Pancreas (tissue), 10 donors: ENCODE data around the gene ESRRB. TPM values are rescaled to one million over a fixed set of nuclear protein-coding genes. Genes with fewer than 3 reads are reported as not detected.

ENCODE experiments used
- ATAC-seq, 4 donors: fragments of 200-7000 bp; cut with Tn5 transposase; one replicate each; pipeline versions ENCODE4 v1.8.0 to v1.9.1; 2020; ENCODE audit warnings: mild to moderate bottlenecking in 4 of 4, moderate library complexity in 4 of 4
- DNase-seq, 6 donors: peaks; one replicate each; pipeline ENCODE4 v3.0.0-alpha.2; 2020
- FAIRE-seq: peaks from 2 replicates; lab custom pipeline; 2012; peaks lifted over from hg19 to GRCh38; lab: Jason Lieb, UNC
- H3K27ac ChIP-seq, 4 donors: fragments of 200-600 bp; sonication (generic); 1 replicate in 3 of 4; 2 replicates in 1 of 4; pipeline versions ENCODE4 v1.5.0 to v1.8.0; 2020
- H3K27me3 ChIP-seq, 4 donors: fragments of 200-600 bp; one replicate each; pipeline ENCODE4 v1.8.0; 2021
- H3K36me3 ChIP-seq, 3 donors: fragments of 200-600 bp; sonication (generic) in 1 of 3; one replicate each; pipeline versions ENCODE4 v1.5.0 to v1.8.0; 2020 to 2021
- H3K4me1 ChIP-seq, 3 donors: fragments of 200-600 bp; one replicate each; pipeline ENCODE4 v1.8.0; 2021
- H3K4me3 ChIP-seq, 4 donors: fragments of 200-600 bp; sonication (generic) in 2 of 4; one replicate each; pipeline versions ENCODE4 v1.5.0 to v1.8.0; 2020 to 2021
- H3K9me3 ChIP-seq, 4 donors: fragments of 200-600 bp; one replicate each; pipeline ENCODE4 v1.8.0; 2021
- WGBS, 2 donors: extraction: QIAGEN DNeasy Blood & Tissue Kit; methylation state at CpG; one replicate each; pipeline ENCODE4 v1.1.7; 2013; 5-methylcytosine and 5-hydroxymethylcytosine counted together
- intact Hi-C, 3 donors: fragments of 100-400 bp; cut with DNase I; formaldehyde crosslinking; loops; one replicate each; pipeline versions ENCODE4 v1.11.1 to v1.14.2; 2022
- polyA plus RNA-seq, 2 donors: library from polyadenylated mRNA; stranded (reverse); fragments of 200-250 nt; gene quantifications; one replicate each; pipeline ENCODE4 v1.2.3, GENCODE V29; 2013
- total RNA-seq, 6 donors: library from RNA; stranded (reverse); fragmentation: NEBNext Ultra II Directional in 4 of 6; extraction: Animal tissue kit (Norgen Biotek cat#: 25700) in 4 of 6; gene quantifications; one replicate each; pipeline versions ENCODE4 v1.2.1 to v1.2.4, GENCODE V29; 2021 to 2023
- TF ChIP-seq, protein P1 (sequence below), 4 donors: fragments of 200-600 bp; sonication (generic) in 3 of 4; IDR thresholded peaks; one replicate each; pipeline versions ENCODE4 v1.5.0 to v1.8.0; 2021; ENCODE audit warnings: antibody characterized with exemption in 4 of 4
- donor health status: healthy with polysubstance abuse.
- donor health status: DM: no; HTN: no; CAD: no; lungs with moderate emphysema.
- donor health status: DM: no; HTN: no; CAD: no.
- donor health status: control.
- donor health status: control.
- donor health status: Bipolar disorder and iron deficiency.
- donor health status: DM: yes; HTN: yes; CAD: no.
- donor health status: DM: no; HTN: no; CAD: no.
- donor health status: DM: no; HTN: no; CAD: no.
- donor health status: DM: yes; HTN: yes; CAD: no.

Gene ESRRB
- total and polyA plus RNA-seq, 8 donors: 0.14 to 0.85 (median 0.50) TPM; not detected in 2

DNA sequence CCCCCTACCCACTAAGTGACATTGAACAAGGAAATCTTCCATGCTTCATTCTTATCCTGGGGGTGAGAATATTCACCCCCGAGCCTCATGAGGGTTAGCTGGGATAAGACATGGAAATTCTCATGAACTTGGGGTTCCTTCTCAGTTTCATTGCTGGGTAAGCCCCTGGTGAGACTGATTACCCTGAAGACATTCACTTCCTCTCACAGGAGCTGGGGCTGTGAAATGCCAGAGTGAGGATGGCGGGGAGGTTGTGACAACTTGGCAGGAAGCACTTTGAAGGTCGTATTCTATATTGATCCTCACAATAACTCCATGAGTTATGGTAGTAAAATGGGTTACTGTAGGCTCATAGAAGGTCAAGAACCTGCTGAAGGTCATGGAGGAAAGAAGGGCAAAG is 43.5 kb downstream of the ESRRB start:
- ATAC-seq: no peak
- no peaks in the 10 kb centered on the region for H3K36me3 ChIP-seq
- H3K4me1 ChIP-seq: no peaks in the 10 kb centered on the region
- DNase-seq: no peak
- H3K27ac ChIP-seq: no peak overlapping the region
- TF ChIP-seq, protein P1, sequence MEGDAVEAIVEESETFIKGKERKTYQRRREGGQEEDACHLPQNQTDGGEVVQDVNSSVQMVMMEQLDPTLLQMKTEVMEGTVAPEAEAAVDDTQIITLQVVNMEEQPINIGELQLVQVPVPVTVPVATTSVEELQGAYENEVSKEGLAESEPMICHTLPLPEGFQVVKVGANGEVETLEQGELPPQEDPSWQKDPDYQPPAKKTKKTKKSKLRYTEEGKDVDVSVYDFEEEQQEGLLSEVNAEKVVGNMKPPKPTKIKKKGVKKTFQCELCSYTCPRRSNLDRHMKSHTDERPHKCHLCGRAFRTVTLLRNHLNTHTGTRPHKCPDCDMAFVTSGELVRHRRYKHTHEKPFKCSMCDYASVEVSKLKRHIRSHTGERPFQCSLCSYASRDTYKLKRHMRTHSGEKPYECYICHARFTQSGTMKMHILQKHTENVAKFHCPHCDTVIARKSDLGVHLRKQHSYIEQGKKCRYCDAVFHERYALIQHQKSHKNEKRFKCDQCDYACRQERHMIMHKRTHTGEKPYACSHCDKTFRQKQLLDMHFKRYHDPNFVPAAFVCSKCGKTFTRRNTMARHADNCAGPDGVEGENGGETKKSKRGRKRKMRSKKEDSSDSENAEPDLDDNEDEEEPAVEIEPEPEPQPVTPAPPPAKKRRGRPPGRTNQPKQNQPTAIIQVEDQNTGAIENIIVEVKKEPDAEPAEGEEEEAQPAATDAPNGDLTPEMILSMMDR (IDR thresholded peaks at IDR 0.05): no peak
- FAIRE-seq: no peak
- no peaks in the 10 kb centered on the region for H3K27me3 ChIP-seq
- H3K9me3 ChIP-seq: no peaks in the 10 kb centered on the region
- WGBS, 2 donors: 60 to 71% methylated on average over 3 of the region's 3 CpGs
- H3K4me3 ChIP-seq: no peak overlapping the region
- intact Hi-C loops: no loop called here

DNA sequence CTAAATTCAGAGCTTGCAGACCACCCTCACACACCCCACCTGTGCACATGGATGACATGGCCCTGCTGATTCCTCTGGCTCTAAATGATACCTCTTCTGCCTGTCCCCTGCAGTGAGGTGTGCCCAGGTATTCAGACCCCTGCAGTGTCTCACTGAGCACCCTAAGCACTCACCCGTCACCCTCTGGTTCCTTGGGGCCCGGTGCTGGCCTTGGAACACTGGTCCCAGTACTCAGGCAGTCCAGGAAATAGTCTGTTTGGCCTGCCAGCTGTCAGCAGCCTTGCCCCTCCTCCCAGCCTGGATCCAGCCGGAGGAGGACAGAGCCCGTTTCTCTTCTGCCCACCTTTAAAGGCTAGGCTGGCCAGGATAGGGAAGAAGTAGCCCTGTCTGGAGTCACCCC is 44.9 kb downstream of the ESRRB start:
- Histone ChIP-seq H3K4me3 (no peak overlapping the region), H3K4me1 (no peaks in the 10 kb centered on the region), H3K27ac (no peak overlapping the region), H3K36me3 (no peaks in the 10 kb centered on the region), H3K27me3 (no peaks in the 10 kb centered on the region), H3K9me3 (no peaks in the 10 kb centered on the region)
- no peak for FAIRE-seq
- DNase-seq: no peak
- WGBS, 2 donors: 64 to 73% methylated on average over 4 of the region's 4 CpGs
- ATAC-seq: no peak
- intact Hi-C loops: no loop called here
- TF ChIP-seq, protein P1 (IDR thresholded peaks at IDR 0.05): no peak

DNA sequence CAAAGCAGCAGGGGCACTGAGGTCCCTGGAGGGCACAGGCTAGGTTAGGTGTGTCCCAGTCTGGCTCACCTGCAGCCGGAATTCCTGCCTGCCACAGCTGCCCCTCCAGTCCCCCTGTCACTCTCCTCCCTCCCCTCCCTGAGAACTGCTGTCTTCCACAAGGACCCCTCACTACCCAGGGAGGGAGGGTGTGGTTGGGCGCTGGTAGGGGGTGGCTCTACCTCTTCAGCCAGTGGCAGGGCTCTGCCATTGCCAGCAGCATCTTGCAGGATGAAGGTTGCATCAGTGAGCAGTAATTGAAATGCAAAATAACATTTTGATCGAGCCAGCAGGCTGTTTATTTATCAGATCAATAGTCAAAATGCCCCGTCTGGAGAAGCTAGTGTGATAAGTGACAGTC is 45.7 kb downstream of the ESRRB start:
- ATAC-seq (no peak), FAIRE-seq (no peak), DNase-seq (no peak)
- Histone ChIP-seq H3K27me3 (no peaks in the 10 kb centered on the region), H3K4me3 (no peak overlapping the region), H3K4me1 (no peaks in the 10 kb centered on the region), H3K27ac (no peak overlapping the region), H3K9me3 (no peaks in the 10 kb centered on the region), H3K36me3 (no peaks in the 10 kb centered on the region)
- intact Hi-C loops: no loop called here
- WGBS, 2 donors: 44 to 49% methylated on average over 4 of the region's 4 CpGs
- TF ChIP-seq, protein P1 (IDR thresholded peaks at IDR 0.05): no peak

DNA sequence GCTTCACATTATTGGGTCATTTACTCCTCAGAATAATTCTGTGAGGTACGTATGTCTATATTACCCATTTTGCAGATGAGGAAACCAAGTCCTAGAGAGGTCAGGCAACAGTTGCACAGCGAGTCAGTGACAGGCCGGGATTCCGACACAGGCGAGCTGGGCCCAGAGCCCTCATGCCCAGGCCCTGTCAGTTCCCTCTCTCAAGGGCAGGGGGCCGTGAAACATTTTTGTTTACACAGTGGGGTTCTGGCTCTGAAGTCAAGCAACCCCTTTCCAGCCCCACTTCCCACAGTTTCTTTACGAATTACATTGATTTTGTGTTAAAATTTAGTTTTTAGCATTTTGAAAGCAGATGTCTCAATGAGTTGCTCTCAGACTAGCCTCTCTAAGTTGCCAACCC is 46.7 kb downstream of the ESRRB start:
- DNase-seq (no peak), ATAC-seq (no peak), FAIRE-seq (no peak)
- no peak overlapping the region for H3K27ac ChIP-seq
- intact Hi-C loops: no loop called here
- WGBS, 2 donors: 84 to 85% methylated on average over 7 of the region's 7 CpGs
- no peaks in the 10 kb centered on the region for H3K4me1 ChIP-seq
- H3K4me3 ChIP-seq: no peak overlapping the region
- no peaks in the 10 kb centered on the region for H3K36me3 ChIP-seq
- H3K9me3 ChIP-seq: no peaks in the 10 kb centered on the region
- H3K27me3 ChIP-seq: no peaks in the 10 kb centered on the region
- TF ChIP-seq, protein P1 (IDR thresholded peaks at IDR 0.05): no peak

DNA sequence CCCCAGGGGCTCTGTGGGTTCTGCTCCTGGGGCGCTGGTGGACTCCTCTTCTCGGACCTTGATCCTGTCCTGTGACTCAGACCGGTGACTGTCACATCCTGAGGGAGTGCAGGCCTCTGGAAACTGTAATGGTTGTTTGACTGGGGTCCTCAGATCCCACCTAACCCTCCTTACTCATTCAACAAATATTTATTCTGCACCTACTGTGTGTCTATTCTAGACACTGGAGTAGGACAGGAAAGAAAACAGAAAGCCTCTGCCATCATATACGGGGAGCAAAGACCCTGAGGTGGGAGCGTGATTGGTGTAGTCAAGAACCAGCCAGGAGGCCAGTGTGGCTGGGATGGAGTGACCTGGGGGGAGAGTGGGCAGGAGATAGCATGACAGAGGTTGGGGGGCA is 47.6 kb downstream of the ESRRB start:
- Histone ChIP-seq H3K27me3 (no peaks in the 10 kb centered on the region), H3K4me3 (no peak overlapping the region), H3K36me3 (no peaks in the 10 kb centered on the region), H3K4me1 (no peaks in the 10 kb centered on the region), H3K9me3 (no peaks in the 10 kb centered on the region), H3K27ac (no peak overlapping the region)
- TF ChIP-seq, protein P1 (IDR thresholded peaks at IDR 0.05): no peak
- intact Hi-C loops: no loop called here
- ATAC-seq (no peak), DNase-seq (no peak), FAIRE-seq (no peak)
- 81% methylated on average over 5 of the region's 5 CpGs for WGBS, 2 donors
